Fibroblast of the aortic adventitia (primary cell): ENCODE data around the gene XKR3. TPM values are rescaled to one million over a fixed set of nuclear protein-coding genes. Genes with fewer than 3 reads are reported as not detected.

ENCODE experiments used
- DNase-seq: peaks from one replicate; pipeline ENCODE4 v3.0.0-alpha.2; 2010; ENCODE audit warnings: low read depth
- H3K4me3 ChIP-seq: 2 replicates; pipeline ENCODE4 v1.5.1; 2011; ENCODE audit warnings: low read depth, mild to moderate bottlenecking, control low read depth, low read length, moderate library complexity
- total RNA-seq: library from RNA; depleted of rRNA; stranded (reverse); fragments of >200 nt; gene quantifications from 2 replicates; pipeline ENCODE4 v1.2.3, GENCODE V29; 2012; ENCODE audit warnings: low replicate concordance
- TF ChIP-seq, protein P1 (sequence below): IDR thresholded peaks from 2 replicates; pipeline ENCODE4 v1.5.1; 2011; ENCODE audit warnings: mild to moderate bottlenecking, low read length, control low read depth, inconsistent platforms; ENCODE audit not compliant: insufficient read depth

XKR3 gene
- total RNA-seq, 1 donor, result 0.09 TPM

DNA sequence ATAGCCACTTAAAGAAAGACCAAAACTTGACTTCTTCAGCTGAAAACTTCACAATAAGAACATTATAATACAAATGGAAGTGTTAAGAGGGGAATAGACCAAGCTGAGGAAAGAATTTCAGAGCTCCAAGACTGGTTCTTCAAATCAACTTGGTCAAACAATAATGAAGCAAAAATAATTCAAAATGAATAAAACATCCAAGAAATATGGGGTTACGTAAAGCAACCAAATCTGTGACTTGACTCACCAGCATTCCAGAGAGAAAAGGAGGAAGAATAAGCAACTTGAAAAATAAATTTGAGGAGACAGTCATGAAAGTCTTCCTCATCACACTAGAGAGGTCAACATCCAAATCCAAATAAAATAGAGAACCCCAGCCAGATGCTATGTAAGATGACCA lies 31.4 kb downstream of the XKR3 start:
- TF ChIP-seq, protein P1, sequence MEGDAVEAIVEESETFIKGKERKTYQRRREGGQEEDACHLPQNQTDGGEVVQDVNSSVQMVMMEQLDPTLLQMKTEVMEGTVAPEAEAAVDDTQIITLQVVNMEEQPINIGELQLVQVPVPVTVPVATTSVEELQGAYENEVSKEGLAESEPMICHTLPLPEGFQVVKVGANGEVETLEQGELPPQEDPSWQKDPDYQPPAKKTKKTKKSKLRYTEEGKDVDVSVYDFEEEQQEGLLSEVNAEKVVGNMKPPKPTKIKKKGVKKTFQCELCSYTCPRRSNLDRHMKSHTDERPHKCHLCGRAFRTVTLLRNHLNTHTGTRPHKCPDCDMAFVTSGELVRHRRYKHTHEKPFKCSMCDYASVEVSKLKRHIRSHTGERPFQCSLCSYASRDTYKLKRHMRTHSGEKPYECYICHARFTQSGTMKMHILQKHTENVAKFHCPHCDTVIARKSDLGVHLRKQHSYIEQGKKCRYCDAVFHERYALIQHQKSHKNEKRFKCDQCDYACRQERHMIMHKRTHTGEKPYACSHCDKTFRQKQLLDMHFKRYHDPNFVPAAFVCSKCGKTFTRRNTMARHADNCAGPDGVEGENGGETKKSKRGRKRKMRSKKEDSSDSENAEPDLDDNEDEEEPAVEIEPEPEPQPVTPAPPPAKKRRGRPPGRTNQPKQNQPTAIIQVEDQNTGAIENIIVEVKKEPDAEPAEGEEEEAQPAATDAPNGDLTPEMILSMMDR, result no peak
- H3K4me3 ChIP-seq, result no peak overlapping the region
- no peak for DNase-seq

DNA sequence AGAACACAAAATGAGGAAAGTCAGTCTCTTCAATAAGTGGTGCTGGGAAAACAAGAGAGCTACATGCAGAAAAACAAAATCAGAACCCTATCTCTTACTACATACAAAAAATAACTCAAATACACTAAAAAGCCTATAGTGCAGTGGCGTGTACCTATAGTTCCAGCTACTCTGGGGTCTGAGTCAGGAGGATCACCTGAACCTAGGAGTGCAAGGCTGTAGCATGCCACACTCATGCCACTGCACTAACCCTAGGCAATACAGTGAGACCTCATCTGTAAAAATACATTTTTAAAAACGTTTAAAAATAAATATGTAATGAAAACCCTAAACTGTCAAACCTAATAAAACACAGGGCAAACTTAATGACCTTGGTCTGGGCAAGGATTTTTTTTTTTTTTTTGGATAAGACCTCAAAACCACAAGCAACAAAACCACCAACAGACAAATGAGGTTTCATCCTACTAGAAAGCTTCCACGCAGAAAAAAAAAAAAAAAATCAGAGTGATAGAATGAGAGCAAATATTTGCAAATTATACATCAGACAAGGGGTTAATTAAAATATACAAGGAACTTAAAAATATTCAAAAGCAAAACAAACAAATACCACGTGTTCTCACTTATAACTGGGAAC lies 35.2 kb downstream of the XKR3 start:
- TF ChIP-seq, protein P1, result no peak
- no peak for DNase-seq
- H3K4me3 ChIP-seq, result no peak overlapping the region

DNA sequence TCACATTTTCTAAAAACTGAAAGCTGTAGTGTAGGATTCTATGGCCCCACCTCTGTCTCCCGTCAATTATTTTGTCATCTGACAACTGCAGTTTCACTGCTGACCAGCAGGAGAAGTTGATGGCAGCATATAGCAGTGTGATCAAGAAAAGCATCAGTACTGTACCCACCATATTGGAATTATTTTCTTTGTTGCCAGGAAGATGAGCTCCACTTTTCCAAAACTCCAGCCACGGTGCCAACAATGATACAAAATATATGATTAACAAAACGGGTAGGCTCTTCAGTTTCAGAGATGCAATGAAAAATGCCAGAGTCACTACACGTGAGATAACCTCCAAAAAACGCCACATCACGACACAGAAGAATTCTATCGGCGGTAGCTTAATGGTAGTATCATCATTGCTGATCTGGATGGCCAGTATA lies 41.3 kb downstream of the XKR3 start:
- DNase-seq, result no peak
- TF ChIP-seq, protein P1, result peak; percentile 31
- no peak overlapping the region for H3K4me3 ChIP-seq

DNA sequence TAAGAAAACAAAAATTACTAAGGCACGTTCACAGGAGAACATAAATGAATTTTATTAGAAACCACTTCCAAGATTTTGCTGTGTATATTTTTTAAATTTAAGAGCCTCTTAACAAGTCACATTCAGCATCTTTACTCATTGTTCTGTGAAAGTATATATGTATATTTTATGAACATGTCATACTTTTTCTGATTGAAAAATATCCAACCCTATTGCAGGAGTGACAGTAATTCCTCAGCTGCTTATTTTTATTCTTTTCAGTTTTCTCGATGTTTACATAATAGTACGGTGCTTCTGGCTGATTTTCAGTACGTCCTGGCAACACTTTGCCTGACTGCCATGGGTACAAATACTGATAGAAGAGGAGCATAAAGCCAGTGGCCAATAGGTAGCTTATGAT lies 41.8 kb downstream of the XKR3 start:
- TF ChIP-seq, protein P1, result no peak
- DNase-seq, result no peak
- H3K4me3 ChIP-seq, result no peak overlapping the region

DNA sequence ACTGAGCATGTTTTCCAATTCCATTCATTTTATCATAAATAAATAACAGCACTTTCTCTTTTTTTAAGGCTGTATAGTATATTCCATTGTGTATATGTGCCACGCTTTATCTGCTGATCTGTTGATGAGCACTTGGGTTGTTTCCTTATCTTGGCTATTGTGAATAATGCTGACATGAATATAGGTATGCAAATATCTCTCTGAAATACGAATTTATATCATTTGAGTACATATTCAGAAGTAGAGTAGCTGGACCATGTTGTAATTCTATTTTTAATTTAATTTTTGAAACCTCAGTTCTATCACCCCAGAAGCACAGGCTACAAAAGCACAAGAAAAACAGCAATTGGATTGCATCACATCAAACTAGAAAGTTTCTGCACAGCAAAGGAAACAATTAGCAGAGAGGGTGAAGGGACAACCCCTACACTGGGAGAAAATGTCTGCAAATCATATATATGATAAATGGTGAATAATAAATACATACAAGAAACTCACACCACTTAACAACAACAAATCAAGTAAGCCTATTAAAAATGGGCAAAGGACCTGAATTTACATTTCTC lies 43.4 kb downstream of the XKR3 start:
- no peak for DNase-seq
- TF ChIP-seq, protein P1, result no peak
- no peak overlapping the region for H3K4me3 ChIP-seq

DNA sequence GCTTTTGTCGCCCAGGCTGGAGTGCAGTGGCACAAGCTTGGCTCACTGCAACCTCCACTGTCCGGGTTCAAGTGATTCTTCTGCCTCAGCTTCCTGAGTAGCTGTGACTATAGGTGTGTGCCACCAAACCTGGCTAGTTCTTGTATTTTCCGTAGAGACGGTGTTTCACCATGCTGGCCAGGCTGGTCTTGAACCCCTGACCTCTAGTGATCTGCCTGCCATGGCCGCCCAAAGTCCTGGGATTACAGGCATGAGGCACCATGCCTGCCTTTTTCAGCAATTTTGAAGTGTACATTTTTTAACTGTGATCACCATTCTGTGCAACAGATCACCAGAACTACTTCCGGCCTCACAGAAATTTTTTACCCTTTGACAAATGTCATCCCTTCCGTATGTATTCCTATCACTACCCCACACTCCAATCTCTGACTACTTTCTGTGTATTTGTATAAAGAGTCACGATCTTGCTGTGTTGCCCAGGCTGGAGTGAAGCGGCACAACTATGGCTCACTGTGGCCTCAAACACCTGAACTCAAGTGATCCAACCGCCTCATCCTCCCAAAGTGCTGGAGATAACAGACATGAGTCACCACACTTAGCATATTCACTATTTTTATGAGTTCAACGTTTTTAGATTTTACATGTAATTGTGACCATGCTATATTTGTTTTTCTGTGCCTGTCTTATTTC lies 44.0 kb downstream of the XKR3 start:
- H3K4me3 ChIP-seq, result no peak overlapping the region
- TF ChIP-seq, protein P1, result no peak
- no peak for DNase-seq
